Stomach (tissue), 9 donors: Measurements from ENCODE around the gene SIRT4. TPM values are rescaled to one million over a fixed set of nuclear protein-coding genes. Genes with fewer than 3 reads are reported as not detected.

Experiments
- DNase-seq, 2 donors: peaks; one replicate each; pipeline versions ENCODE4 v3.0.0 to v3.0.0-alpha.2; 2013 to 2019
- H3K27ac ChIP-seq, 5 donors: fragments of 200-600 bp in 4 of 5; sonication (generic) in 4 of 5; one replicate each; pipeline ENCODE4 v1.5.1; 2013 to 2019; ENCODE audit warnings: mild to moderate bottlenecking in 1 of 5, moderate library complexity in 1 of 5
- H3K27me3 ChIP-seq, 3 donors: fragments of 200-600 bp; sonication (generic); one replicate each; pipeline ENCODE4 v1.5.1; 2017 to 2019; ENCODE audit warnings: mixed run types in 1 of 3
- H3K36me3 ChIP-seq, 4 donors: fragments of 200-600 bp; sonication (generic); 1 replicate in 3 of 4; 2 replicates in 1 of 4; pipeline ENCODE4 v1.5.1; 2016 to 2019
- H3K4me1 ChIP-seq, 4 donors: fragments of 200-600 bp; sonication (generic); one replicate each; pipeline ENCODE4 v1.5.1; 2016 to 2019
- H3K4me3 ChIP-seq, 4 donors: fragments of 200-600 bp; sonication (generic) in 3 of 4; one replicate each; pipeline ENCODE4 v1.5.1; 2016 to 2019; ENCODE audit warnings: mild to moderate bottlenecking in 1 of 4
- H3K9me3 ChIP-seq, 4 donors: fragments of 200-600 bp; sonication (generic); one replicate each; pipeline ENCODE4 v1.5.1; 2016 to 2019
- EP300 ChIP-seq: sonication (generic); formaldehyde crosslinking; IDR thresholded peaks from one replicate; pipeline ENCODE4 v1.6.1; 2017; ENCODE audit warnings: antibody characterized with exemption
- POLR2A ChIP-seq, 4 donors: fragments of 450-650 bp; IDR thresholded peaks; one replicate each; pipeline ENCODE4 v1.6.1; 2016; ENCODE audit warnings: antibody characterized with exemption in 4 of 4, control low read depth in 2 of 4, mild to moderate bottlenecking in 1 of 4, moderate library complexity in 1 of 4
- POLR2AphosphoS5 ChIP-seq, 3 donors: sonication (generic); formaldehyde crosslinking; IDR thresholded peaks; one replicate each; pipeline ENCODE4 v1.6.1; 2016; ENCODE audit warnings: antibody characterized with exemption in 3 of 3
- WGBS, 5 donors: extraction: QIAGEN DNeasy Blood & Tissue Kit in 3 of 5; methylation state at CpG; one replicate each; pipeline versions ENCODE4 v1.1.5 to v1.1.7; 2013 to 2018; 5-methylcytosine and 5-hydroxymethylcytosine counted together
- intact Hi-C: fragments of 100-400 bp; cut with DNase I; formaldehyde crosslinking; loops from one replicate; pipeline ENCODE4 v1.15.1; 2023; ENCODE audit warnings: low total_unique reads
- polyA plus RNA-seq, 3 donors: library from polyadenylated mRNA; stranded (reverse); fragments of 200-250 nt; gene quantifications; one replicate each; pipeline ENCODE4 v1.2.3, GENCODE V29; 2013
- total RNA-seq, 5 donors: library from RNA; depleted of rRNA; stranded (reverse); fragments of >200 nt; gene quantifications; one replicate each; pipeline versions ENCODE4 v1.1.0 to v1.2.3, GENCODE V29; 2014 to 2016
- TF ChIP-seq, protein P1 (sequence below), 7 experiments: fragments of 450-650 bp in 4 of 7; fragments of 200-600 bp in 3 of 7; sonication (generic) in 3 of 7; IDR thresholded peaks; one replicate each; pipeline ENCODE4 v1.5.1; 2016 to 2019; ENCODE audit warnings: antibody characterized with exemption in 7 of 7, control low read depth in 2 of 7, mild to moderate bottlenecking in 1 of 7
- donor health status: healthy with polysubstance abuse.
- donor health status: Bipolar disorder and iron deficiency.
- donor health status: healthy.

SIRT4 gene
- total and polyA plus RNA-seq, 8 donors = 1.3 to 6.2 (median 4.0) TPM; not detected in 2

DNA sequence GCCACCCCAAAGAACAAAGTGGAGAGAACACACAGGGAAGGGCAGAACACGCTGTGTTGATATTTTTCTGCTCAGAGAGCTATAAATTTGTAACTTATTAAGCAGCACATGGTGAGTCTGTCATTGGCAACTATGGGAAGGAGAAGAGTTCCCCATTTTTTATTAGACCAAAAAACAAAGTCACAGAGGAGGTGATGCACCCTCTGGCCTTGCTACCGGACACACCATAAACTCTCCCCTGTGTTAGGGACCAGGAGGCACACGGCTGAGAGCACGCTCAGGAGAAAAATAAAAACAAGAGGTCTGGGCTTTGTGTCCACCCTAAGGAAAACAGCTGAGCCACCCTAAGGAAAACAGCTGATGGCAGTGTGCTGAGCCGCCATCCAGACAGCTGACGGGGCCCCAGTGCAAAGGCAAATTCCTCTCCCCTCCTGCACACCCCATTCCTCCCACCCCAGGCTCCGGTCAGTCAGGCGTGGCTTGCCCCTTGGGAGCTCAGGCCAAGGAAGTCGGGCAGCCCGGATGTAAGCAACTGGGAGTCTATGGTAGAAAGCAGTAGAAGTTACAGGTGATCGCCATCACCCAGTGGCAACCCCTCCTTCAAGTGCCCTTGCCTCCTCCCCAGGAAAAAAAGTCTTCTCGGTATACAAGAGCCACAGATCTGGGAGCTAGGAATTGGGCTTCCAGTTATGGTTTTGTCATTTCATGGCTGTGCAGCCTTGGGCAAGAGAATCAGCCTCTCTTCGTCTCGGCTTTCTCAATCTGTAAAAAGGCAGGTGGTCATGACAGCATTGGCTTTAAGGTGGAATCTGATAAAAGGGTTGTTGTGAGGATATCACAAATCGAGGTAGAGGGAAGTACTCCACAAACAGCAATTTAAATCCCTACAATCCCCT lies 39.0 kb upstream of the SIRT4 start:
- peak overlapping the region; percentile 65 to 96 (median 94) for H3K27ac ChIP-seq
- WGBS, 5 donors = 30 to 42% (median 32%) methylated on average over 15 of the region's 15 CpGs
- H3K4me3 ChIP-seq = peak overlapping the region; percentile 85 to 99 (median 98)
- peaks cover 42 to 82% (median 69%) of the 10 kb centered on the region in 4 donors for H3K4me1 ChIP-seq
- no peaks in the 10 kb centered on the region for H3K9me3 ChIP-seq
- intact Hi-C loops = no loop called here
- no peak for DNase-seq
- H3K27me3 ChIP-seq = no peaks in the 10 kb centered on the region
- no peaks in the 10 kb centered on the region for H3K36me3 ChIP-seq
- no peak for TF ChIP-seq POLR2A (IDR thresholded peaks at IDR 0.05)
- TF ChIP-seq, protein P1, sequence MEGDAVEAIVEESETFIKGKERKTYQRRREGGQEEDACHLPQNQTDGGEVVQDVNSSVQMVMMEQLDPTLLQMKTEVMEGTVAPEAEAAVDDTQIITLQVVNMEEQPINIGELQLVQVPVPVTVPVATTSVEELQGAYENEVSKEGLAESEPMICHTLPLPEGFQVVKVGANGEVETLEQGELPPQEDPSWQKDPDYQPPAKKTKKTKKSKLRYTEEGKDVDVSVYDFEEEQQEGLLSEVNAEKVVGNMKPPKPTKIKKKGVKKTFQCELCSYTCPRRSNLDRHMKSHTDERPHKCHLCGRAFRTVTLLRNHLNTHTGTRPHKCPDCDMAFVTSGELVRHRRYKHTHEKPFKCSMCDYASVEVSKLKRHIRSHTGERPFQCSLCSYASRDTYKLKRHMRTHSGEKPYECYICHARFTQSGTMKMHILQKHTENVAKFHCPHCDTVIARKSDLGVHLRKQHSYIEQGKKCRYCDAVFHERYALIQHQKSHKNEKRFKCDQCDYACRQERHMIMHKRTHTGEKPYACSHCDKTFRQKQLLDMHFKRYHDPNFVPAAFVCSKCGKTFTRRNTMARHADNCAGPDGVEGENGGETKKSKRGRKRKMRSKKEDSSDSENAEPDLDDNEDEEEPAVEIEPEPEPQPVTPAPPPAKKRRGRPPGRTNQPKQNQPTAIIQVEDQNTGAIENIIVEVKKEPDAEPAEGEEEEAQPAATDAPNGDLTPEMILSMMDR (IDR thresholded peaks at IDR 0.05) = no peak
- no peak for TF ChIP-seq POLR2AphosphoS5 (IDR thresholded peaks at IDR 0.05)
- no peak for TF ChIP-seq EP300

DNA sequence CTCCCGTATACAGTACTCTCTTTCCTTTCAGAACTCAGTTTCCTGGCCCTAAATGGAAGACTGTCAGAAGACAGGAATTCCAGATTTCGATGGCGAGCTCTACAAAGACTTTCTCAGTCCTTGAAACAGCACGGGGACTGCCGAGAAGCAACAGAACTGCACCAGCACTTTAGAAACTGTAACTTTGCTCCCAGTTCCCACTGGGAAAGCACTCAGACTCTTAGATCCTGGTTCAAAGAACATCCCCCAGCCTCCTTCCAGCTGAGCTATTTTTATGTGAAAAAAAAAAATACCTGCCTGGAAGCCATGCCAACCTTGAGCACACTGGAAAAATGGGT lies 38.4 kb upstream of the SIRT4 start:
- Histone ChIP-seq H3K4me1 (peaks cover 36 to 76% (median 66%) of the 10 kb centered on the region in 4 donors), H3K36me3 (no peaks in the 10 kb centered on the region), H3K27ac (peak overlapping the region; percentile 92 to 96 (median 94)), H3K27me3 (no peaks in the 10 kb centered on the region), H3K4me3 (peak overlapping the region; percentile 85 to 99 (median 98)), H3K9me3 (no peaks in the 10 kb centered on the region)
- DNase-seq = no peak
- 40 to 66% (median 54%) methylated on average over 5 of the region's 5 CpGs for WGBS, 5 donors
- intact Hi-C loops = no loop called here
- TF ChIP-seq POLR2A (IDR thresholded peaks at IDR 0.05) = no peak
- TF ChIP-seq EP300 = no peak

- Histone ChIP-seq H3K4me1 (peaks cover 32 to 70% (median 60%) of the 10 kb centered on the region in 4 donors), H3K36me3 (no peaks in the 10 kb centered on the region), H3K27ac (peak overlapping the region; percentile 92 to 96 (median 94)), H3K9me3 (no peaks in the 10 kb centered on the region), H3K4me3 (peak overlapping the region; percentile 85 to 99 (median 98)), H3K27me3 (no peaks in the 10 kb centered on the region)
- intact Hi-C loops = no loop called here
- 42 to 55% (median 52%) methylated on average over 13 to 15 of the region's 15 CpGs for WGBS, 5 donors
- TF ChIP-seq POLR2A (IDR thresholded peaks at IDR 0.05) (no peak), EP300 (no peak), POLR2AphosphoS5 (IDR thresholded peaks at IDR 0.05) (no peak)
- TF ChIP-seq, protein P1 (IDR thresholded peaks at IDR 0.05) = no peak
- peak in 1 of 2 donors; percentile 54 for DNase-seq
These were observed 37.8 kb upstream of the SIRT4 start for GRCh38 chr12:120264086-120264903.

DNA sequence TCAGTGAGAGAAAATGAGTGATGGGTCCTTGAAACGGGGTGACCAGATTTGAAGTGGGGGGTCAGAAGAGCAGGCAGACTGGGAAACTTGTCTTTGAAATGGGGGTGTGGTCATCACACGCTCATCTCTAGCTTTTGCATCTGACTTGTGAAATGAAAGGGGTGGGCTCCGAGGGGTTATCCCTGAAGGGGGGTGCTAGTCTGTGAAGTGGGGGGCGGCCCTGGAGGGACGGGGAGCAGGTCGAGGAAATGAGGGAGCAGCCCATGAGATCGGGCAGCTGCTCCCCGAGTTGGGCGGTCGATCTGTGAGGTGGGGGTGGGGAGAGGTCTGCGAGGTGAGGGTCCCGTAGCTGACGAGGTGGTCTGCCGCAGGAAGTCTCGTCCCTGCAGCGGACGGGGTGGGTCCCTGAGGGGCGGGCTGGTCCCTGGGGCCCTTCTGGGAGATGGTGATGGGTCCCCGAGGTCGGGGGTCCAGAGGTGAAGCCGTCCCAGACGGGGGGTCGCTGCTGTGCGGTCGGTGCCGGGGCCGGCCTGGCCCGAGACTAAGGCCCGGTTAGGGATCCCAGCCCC lies 37.1 kb upstream of the SIRT4 start:
- TF ChIP-seq, protein P1 (IDR thresholded peaks at IDR 0.05) = no peak
- DNase-seq = peak in 1 of 2 donors; percentile 49
- Histone ChIP-seq H3K4me1 (peaks cover 32 to 63% (median 54%) of the 10 kb centered on the region in 4 donors), H3K36me3 (no peaks in the 10 kb centered on the region), H3K27ac (peak overlapping the region; percentile 92 to 96 (median 94)), H3K4me3 (peak overlapping the region; percentile 85 to 99 (median 98)), H3K9me3 (no peaks in the 10 kb centered on the region), H3K27me3 (no peaks in the 10 kb centered on the region)
- intact Hi-C loops = no loop called here
- 3 to 4% (median 3%) methylated on average over 16 to 29 of the region's 29 CpGs for WGBS, 5 donors
